ENCODE measurements around the gene TLK2. TPM values are rescaled to one million over a fixed set of nuclear protein-coding genes. Genes with fewer than 3 reads are reported as not detected.

Gene TLK2
- total RNA-seq, 2 experiments from 2014 or later = 27.1 to 29.5 TPM

DNA sequence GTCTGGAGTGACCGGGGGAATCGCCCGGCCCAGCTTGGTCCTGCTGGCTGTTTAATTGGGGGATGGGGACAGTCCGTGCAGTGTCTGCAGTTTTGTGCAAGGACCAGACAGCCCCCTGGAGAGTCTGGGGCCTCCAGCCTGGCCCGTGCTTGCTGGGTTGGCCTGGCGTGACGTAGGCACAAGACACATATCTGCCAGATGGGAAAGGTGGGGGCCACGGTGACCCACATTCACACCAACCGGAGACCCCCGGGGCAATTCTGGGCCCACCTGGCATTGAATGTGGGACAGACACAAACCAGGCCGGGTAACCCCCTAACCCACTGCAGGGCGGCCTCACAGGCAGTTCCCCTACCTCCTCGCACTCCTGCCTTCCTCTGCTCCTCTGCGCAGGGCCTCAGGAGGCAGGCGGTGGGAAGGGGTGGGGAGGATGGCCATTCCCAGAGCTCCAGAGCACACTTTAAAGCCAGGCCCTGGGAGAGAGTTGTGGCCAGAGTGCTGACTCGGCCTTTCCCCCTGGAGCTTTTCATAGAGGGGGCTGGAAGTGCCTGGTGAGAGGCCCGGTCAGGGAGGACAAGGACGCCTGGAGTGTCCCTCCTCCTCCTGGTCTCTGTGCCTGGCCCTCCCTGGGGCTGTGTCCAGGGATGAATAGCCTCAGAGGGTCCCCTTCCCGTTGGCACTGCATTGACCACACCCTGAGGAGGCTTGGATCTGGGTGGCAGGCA, 150.4 kb downstream of the TLK2 start:
- Mint-ChIP-seq H3K36me3 (ENCODE audit: low read depth) (no peaks in the 10 kb centered on the region), H3K4me3 (peak overlapping the region; percentile 84), H3K4me1 (ENCODE audit: low read depth) (peaks cover 5% of the 10 kb centered on the region), H3K27ac (no peak overlapping the region), H3K27me3 (ENCODE audit: low read depth) (peaks cover 21% of the 10 kb centered on the region), H3K9me3 (no peaks in the 10 kb centered on the region)
- CTCF ChIA-PET = no interaction called here
- intact Hi-C loops (cut with micrococcal nuclease) = loop anchor here (1.0 kb wide), 1 partner anchor 24 kb away; no protein-coding TSS in a partner anchor
- no peak for DNase-seq

DNA sequence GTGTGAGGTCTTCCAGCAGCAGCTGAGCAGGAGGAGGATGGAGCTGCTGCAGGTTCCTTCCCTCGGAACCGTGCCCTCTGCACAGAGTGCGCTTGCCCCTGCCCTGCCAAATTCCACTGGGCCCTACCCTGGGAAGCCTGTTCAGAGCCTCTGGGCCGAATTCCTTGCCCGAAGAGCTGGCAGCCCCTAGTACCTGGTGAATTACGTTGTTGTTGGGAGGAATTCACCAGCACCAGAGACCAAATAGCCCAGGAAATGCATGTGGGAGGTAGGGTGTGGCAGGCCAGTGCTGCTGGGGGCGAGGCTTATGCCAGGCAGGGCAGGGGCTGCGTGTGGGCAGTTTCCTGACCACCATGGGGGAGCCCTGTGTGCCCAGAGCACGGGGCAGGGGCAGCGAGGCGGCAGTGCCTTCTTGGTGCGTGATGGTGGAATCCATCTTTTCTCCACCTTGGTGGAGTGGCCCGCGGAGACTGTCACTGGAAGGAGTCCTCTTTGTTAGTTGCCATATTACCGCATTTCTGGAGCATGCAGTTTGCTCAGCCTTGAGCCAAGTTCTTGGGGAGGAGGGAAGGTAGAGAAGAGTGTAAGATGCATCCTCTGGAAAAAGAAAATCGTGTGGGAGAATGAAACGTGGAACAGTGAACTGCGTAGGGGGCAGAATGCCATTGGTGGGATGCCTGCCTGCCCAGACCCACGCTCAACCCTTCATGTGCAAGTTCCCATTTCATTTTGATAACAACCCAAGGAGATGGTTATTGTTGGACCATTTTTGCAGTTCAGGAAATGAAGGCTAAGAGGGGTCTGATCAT, 151.1 kb downstream of the TLK2 start:
- peaks cover 21% of the 10 kb centered on the region for H3K27me3 Mint-ChIP-seq (ENCODE audit: low read depth)

DNA sequence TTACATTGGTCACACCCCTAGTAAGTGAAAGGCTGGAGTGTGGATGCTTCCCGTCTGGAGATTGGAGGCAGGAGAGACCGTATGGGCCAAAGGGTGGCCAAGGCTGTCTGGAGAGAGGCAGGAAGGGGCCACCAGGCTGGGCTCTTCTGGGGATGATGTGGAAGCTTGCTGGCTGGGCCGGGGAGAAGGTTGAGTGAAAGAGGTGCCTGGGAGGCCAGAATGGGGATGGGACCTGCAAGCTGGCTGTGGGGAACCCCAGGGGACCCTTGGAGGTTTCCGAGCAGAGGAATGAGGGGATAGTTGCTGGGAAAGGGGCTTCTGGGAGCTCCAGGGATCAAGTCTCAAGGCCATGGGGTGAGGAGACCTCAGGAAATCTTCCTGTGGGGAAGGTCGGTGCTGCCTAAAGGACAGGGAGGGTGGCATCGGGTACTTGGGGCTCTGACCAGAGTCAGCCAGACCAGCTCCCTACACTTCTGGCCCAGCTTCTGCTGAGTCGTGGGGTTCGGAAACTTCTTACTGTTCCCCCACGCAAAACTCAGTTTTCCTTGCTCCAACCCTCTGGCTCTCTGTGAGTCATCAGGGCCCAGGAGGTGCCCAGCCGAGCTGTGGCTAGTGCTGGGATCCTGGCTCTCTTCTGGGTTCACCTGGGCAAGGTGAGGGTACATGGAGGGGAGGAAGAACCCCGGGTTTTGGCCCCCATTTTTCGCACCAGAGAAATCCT, 151.9 kb downstream of the TLK2 start:
- Mint-ChIP-seq H3K27me3 (ENCODE audit: low read depth) (peaks cover 21% of the 10 kb centered on the region), H3K4me3 (no peak overlapping the region), H3K27ac (no peak overlapping the region), H3K9me3 (no peaks in the 10 kb centered on the region), H3K4me1 (ENCODE audit: low read depth) (peaks cover 5% of the 10 kb centered on the region), H3K36me3 (ENCODE audit: low read depth) (no peaks in the 10 kb centered on the region)
- DNase-seq = no peak
- intact Hi-C loops (cut with micrococcal nuclease) = no loop called here
- CTCF ChIA-PET = no interaction called here

More for the DNA sequence above, 151.1 kb downstream of the TLK2 start:
- Mint-ChIP-seq H3K27ac (no peak overlapping the region), H3K4me1 (ENCODE audit: low read depth) (peaks cover 5% of the 10 kb centered on the region), H3K4me3 (no peak overlapping the region), H3K9me3 (no peaks in the 10 kb centered on the region), H3K36me3 (ENCODE audit: low read depth) (no peaks in the 10 kb centered on the region)
- intact Hi-C loops (cut with micrococcal nuclease) = no loop called here
- no peak for DNase-seq
- CTCF ChIA-PET = no interaction called here

DNA sequence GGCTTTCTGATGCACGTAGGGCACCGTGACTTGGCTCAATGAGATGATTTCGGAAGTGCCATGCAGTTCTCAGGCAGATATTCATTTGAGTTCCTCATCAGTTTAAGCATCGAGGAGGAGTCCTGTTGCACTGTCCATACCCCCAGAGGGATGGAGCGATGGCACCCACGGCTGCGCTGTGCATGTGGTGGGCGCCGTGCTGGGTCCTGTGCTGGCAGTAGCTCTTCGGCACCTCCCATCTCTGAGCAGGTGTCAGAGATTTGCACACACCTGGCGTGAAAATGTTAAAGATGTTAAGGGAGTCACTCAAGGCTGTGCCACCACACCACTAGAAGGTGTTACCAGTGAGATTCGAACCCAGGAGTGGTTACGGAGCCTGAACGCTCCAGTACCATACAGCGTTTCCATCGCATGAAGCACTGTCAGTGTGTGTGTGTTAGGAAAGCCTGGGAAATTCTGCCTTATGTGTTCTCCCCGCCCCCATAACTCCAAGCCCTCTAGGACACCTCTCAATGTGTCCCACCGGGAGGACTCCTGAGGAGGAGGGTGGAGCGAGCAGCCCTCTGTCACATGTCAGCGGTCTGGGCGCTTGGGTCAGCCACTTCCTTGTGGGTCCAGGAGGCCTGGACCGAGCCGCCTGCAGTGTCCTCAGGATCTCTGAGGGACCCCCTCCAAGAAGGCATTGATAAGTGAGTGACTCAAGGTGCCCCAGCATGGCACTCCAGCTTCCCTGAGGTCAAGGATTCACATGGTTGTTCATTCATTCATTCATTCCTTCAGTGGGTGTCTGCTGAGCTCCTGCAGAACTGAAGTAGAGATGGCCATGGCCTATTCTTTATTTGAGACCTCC, 152.7 kb downstream of the TLK2 start:
- no peak overlapping the region for H3K4me3 Mint-ChIP-seq
- peaks cover 21% of the 10 kb centered on the region for H3K27me3 Mint-ChIP-seq (ENCODE audit: low read depth)
- H3K27ac Mint-ChIP-seq = no peak overlapping the region
- no peaks in the 10 kb centered on the region for H3K9me3 Mint-ChIP-seq
- CTCF ChIA-PET = interaction anchor here (0.5 kb wide), 1 partner anchor 1010 kb away, joined by 4 read pairs; no protein-coding TSS in a partner anchor
- no peaks in the 10 kb centered on the region for H3K36me3 Mint-ChIP-seq (ENCODE audit: low read depth)
- intact Hi-C loops (cut with micrococcal nuclease) = no loop called here
- no peak for DNase-seq
- H3K4me1 Mint-ChIP-seq (ENCODE audit: low read depth) = peaks cover 5% of the 10 kb centered on the region

DNA sequence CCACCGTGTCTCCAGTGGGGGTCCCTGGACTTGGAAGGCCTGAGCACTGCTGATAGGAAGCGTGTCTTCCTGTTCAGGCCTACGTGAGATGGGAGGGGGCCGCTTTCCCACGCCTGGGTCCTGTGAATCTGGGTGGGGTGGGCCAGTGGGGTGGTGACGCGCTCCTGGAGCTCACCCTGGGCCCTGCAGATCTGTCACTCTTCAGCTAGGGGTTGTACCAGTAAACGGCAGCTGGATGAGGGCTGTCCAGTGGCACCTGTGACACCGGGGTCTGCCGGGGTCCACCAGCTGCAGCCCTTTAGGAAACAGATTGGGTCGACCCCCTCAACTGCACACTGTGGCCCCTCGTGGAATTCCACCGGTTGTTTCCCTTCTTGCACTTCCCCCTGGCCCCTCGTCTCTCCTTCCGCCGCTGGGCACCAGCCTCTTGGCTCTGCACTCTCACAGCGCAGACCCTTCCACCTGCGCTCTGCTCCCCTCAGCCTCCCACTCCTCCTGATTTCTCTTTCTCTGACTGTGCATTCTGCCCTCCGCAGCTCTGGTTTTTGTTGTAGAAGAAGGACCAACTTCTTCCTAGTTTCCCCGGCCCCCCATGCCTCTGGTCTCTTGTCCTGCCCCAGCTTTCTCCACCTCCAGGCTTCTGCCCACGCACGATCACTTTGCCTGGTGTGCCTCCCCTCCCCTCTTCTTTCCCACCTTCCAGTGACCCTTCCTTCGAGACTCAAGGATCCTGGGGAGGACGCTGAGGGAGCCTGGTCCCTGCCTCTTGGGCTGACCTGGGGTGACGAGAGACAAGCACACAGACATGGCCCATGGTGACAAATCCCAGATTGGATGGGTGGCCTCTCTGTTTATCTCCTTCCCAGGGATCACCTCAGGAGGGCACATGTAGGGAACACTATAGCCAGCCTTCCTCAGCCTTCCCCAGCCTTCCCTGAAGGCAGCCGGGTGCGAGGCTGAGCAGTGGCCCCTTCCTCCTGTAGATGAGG, 153.6 kb downstream of the TLK2 start:
- Mint-ChIP-seq H3K27ac (no peak overlapping the region), H3K9me3 (no peaks in the 10 kb centered on the region), H3K36me3 (ENCODE audit: low read depth) (no peaks in the 10 kb centered on the region), H3K27me3 (ENCODE audit: low read depth) (peaks cover 16% of the 10 kb centered on the region), H3K4me3 (no peak overlapping the region), H3K4me1 (ENCODE audit: low read depth) (peaks cover 5% of the 10 kb centered on the region)
- DNase-seq = no peak
- CTCF ChIA-PET = interaction anchor here (0.5 kb wide), 1 partner anchor 1009 kb away, joined by 4 read pairs; no protein-coding TSS in a partner anchor
- intact Hi-C loops (cut with micrococcal nuclease) = no loop called here

DNA sequence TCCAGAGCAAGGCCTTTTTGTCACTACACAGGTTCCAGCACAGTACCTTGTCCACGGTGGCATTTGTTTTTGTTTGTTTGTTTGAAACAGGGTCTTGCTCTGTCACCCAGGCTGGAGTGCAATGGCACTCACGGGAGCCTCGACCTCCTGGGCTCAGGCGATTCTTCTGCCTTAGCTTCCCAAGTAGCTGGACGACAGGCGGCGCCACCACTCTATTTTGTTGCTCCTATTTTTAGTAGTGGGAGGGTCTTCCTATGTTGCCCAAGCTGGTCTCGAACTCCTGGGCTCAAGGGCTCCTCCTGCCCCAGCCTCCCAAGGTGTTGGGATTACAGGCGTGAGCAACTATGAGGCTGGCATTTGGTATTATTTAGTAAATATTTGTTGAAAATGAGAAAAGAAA, 159.2 kb downstream of the TLK2 start:
- no peak overlapping the region for H3K27ac Mint-ChIP-seq
- peaks cover 6% of the 10 kb centered on the region for H3K27me3 Mint-ChIP-seq (ENCODE audit: low read depth)
- no peak for DNase-seq
- no peak overlapping the region for H3K4me3 Mint-ChIP-seq
- H3K9me3 Mint-ChIP-seq = no peaks in the 10 kb centered on the region
- CTCF ChIA-PET = no interaction called here
- H3K36me3 Mint-ChIP-seq (ENCODE audit: low read depth) = no peaks in the 10 kb centered on the region
- intact Hi-C loops (cut with micrococcal nuclease) = no loop called here
- H3K4me1 Mint-ChIP-seq (ENCODE audit: low read depth) = peaks cover 3% of the 10 kb centered on the region

DNA sequence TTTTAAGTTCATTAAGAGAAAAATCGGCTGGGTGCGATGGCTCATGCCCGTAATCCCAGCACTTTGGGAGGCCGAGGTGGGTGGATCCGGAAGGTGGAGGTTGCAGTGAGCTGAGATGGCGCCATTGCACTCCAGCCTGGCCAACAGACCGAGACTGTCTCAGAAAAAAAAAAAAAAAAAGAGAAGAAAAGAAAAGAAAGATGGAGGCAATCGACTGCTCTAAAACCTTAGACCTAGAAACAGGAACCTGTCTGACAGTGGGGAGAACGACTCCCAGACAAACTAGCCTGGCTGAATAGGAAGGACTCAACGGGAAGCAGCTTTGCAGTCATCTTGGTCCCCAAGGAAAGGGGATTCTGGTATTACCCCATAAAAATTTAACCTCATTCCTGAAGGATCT, 162.5 kb downstream of the TLK2 start:
- no peak for DNase-seq
- no peak overlapping the region for H3K4me3 Mint-ChIP-seq
- H3K9me3 Mint-ChIP-seq = no peaks in the 10 kb centered on the region
- intact Hi-C loops (cut with micrococcal nuclease) = no loop called here
- H3K27me3 Mint-ChIP-seq (ENCODE audit: low read depth) = peaks cover 7% of the 10 kb centered on the region
- peaks cover 10% of the 10 kb centered on the region for H3K4me1 Mint-ChIP-seq (ENCODE audit: low read depth)
- no peak overlapping the region for H3K27ac Mint-ChIP-seq
- no peaks in the 10 kb centered on the region for H3K36me3 Mint-ChIP-seq (ENCODE audit: low read depth)
- CTCF ChIA-PET = no interaction called here

DNA sequence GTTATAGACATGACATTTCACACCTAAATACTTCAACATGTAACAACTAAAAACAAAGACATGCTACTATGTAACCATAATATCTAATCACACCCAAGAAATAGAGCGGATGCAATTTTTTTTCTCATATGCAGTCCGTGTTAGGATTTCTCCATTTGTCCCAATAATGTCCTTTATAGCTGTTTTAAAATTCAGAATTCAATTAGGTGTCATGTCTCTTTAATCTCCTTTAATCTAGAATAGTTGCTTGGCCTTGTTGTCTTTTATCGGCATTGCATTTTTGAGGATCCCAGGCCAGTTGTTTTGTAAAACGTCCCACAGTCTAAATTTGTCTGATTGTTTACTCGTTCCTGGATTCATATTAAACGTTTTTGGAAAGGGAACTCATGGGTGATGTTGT, 163.3 kb downstream of the TLK2 start:
- no peak overlapping the region for H3K27ac Mint-ChIP-seq
- H3K4me1 Mint-ChIP-seq (ENCODE audit: low read depth) = peaks cover 10% of the 10 kb centered on the region
- DNase-seq = no peak
- no peaks in the 10 kb centered on the region for H3K9me3 Mint-ChIP-seq
- CTCF ChIA-PET = interaction anchor here (0.6 to 1.0 kb wide), 4 partner anchors 18 to 1031 kb away, joined by 3 to 4 read pairs (median 3); no protein-coding TSS in a partner anchor
- H3K36me3 Mint-ChIP-seq (ENCODE audit: low read depth) = no peaks in the 10 kb centered on the region
- peaks cover 11% of the 10 kb centered on the region for H3K27me3 Mint-ChIP-seq (ENCODE audit: low read depth)
- intact Hi-C loops (cut with micrococcal nuclease) = no loop called here
- H3K4me3 Mint-ChIP-seq = no peak overlapping the region

DNA sequence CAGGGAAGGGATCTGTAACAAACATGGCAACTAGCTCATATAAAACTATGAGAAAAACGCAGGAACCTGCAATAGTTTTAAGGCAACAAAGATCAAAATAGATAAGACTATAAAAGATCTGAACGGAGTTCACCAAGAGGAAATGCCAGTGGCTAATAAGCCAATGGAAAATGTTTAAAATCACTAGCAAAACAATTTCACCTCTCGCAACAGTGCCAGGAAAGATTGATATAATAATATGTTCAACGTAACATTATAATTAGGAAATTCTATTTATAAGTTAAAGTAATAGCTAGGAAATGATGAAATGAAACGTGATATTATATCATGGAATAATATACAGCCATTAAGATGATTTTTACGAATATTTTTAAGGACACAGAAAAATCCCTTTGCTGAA, 164.9 kb downstream of the TLK2 start:
- H3K27ac Mint-ChIP-seq = peak overlapping the region; percentile 10
- H3K27me3 Mint-ChIP-seq (ENCODE audit: low read depth) = peaks cover 11% of the 10 kb centered on the region
- intact Hi-C loops (cut with micrococcal nuclease) = loop anchor here (1.0 kb wide), 1 partner anchor 10 kb away; no protein-coding TSS in a partner anchor

DNA sequence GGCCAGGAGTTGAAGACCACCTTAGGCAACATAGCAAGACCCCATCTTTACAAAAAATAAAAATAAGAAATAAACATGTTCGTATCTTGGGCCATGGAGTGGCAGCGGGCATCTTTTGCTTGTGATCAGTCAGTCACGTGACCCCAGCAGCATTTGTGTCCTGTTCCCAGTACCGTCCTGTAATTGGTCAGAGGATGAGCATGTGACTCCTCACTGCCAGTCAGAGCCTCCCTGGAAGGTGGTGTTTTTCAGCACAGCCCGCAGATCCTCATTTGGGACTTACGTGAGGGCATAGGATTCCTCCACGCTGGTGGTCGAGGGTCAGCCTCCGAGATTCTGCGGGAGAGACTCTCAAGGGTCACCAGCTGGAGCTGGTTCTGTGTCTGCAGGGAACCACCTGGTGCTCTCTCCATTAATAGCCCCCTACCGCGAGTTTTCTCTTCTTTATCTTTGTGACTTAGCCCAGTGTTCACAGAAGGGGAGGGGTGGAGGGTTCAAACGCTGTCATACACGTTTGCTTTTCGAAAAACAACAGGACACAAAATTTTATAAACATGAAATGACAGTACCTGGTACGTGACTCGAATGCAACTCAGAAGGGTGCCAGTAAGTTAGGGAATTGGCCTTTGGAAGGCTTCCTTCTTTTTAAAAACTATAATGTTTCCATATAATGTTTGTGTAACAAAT, 166.0 kb downstream of the TLK2 start:
- Mint-ChIP-seq H3K27ac (no peak overlapping the region), H3K36me3 (ENCODE audit: low read depth) (no peaks in the 10 kb centered on the region), H3K9me3 (no peaks in the 10 kb centered on the region), H3K4me3 (no peak overlapping the region), H3K27me3 (ENCODE audit: low read depth) (peaks cover 11% of the 10 kb centered on the region), H3K4me1 (ENCODE audit: low read depth) (peaks cover 10% of the 10 kb centered on the region)
- intact Hi-C loops (cut with micrococcal nuclease) = no loop called here
- CTCF ChIA-PET = no interaction called here
- DNase-seq = no peak

More for the DNA sequence above, 164.9 kb downstream of the TLK2 start:
- H3K4me3 Mint-ChIP-seq = no peak overlapping the region
- CTCF ChIA-PET = interaction anchor here (0.6 kb wide), 1 partner anchor 1679 kb away, joined by 3 read pairs; no protein-coding TSS in a partner anchor
- H3K4me1 Mint-ChIP-seq (ENCODE audit: low read depth) = peaks cover 10% of the 10 kb centered on the region
- no peaks in the 10 kb centered on the region for H3K36me3 Mint-ChIP-seq (ENCODE audit: low read depth)
- no peaks in the 10 kb centered on the region for H3K9me3 Mint-ChIP-seq
- no peak for DNase-seq

Measured in activated naive CD4-positive, alpha-beta T cell treated with anti-CD3 and anti-CD28 coated beads for 36 hours (primary cell).